Tibial nerve (tissue), 4 donors: ENCODE data around the gene PCID2. TPM values are rescaled to one million over a fixed set of nuclear protein-coding genes. Genes with fewer than 3 reads are reported as not detected.

Experiments used
- DNase-seq, 2 donors: peaks; one replicate each; pipeline ENCODE4 v3.0.0-alpha.2; 2019; ENCODE audit warnings: low spot score in 2 of 2
- H3K27ac ChIP-seq, 4 donors: fragments of 200-600 bp; sonication (generic) in 3 of 4; one replicate each; pipeline ENCODE4 v1.5.1; 2017 to 2019; ENCODE audit warnings: mild to moderate bottlenecking in 1 of 4
- H3K27me3 ChIP-seq, 2 donors: fragments of 200-600 bp; sonication (generic) in 1 of 2; one replicate each; pipeline versions ENCODE4 v1.5.1 to v1.6.0; 2017 to 2019
- H3K36me3 ChIP-seq, 3 donors: fragments of 200-600 bp; sonication (generic); one replicate each; pipeline ENCODE4 v1.5.1; 2018 to 2019
- H3K4me1 ChIP-seq, 4 donors: fragments of 200-600 bp; sonication (generic) in 3 of 4; one replicate each; pipeline ENCODE4 v1.5.1; 2017 to 2019
- H3K4me3 ChIP-seq, 4 donors: fragments of 200-600 bp; sonication (generic) in 3 of 4; one replicate each; pipeline ENCODE4 v1.5.1; 2017 to 2019; ENCODE audit warnings: mild to moderate bottlenecking in 1 of 4, moderate library complexity in 1 of 4
- H3K9me3 ChIP-seq, 4 donors: fragments of 200-600 bp; sonication (generic) in 3 of 4; one replicate each; pipeline ENCODE4 v1.5.1; 2017 to 2019
- EP300 ChIP-seq, 2 donors: sonication (generic); formaldehyde crosslinking; IDR thresholded peaks; one replicate each; pipeline ENCODE4 v1.6.1; 2017; ENCODE audit warnings: antibody characterized with exemption in 2 of 2, mild to moderate bottlenecking in 1 of 2
- POLR2A ChIP-seq, 2 donors: fragments of 450-650 bp; IDR thresholded peaks; one replicate each; pipeline ENCODE4 v1.6.1; 2017; ENCODE audit warnings: antibody characterized with exemption in 2 of 2, mild to moderate bottlenecking in 2 of 2, moderate library complexity in 2 of 2
- WGBS, 2 donors: methylation state at CpG; one replicate each; pipeline ENCODE4 v1.1.5; 2018; 5-methylcytosine and 5-hydroxymethylcytosine counted together
- total RNA-seq, 4 donors: library from RNA; depleted of rRNA; stranded (reverse); fragments of >200 nt; gene quantifications; one replicate each; pipeline ENCODE4 v1.1.0, GENCODE V29; 2016
- TF ChIP-seq, protein P1 (sequence below), 5 experiments: fragments of 200-600 bp in 3 of 5; fragments of 450-650 bp in 2 of 5; sonication (generic) in 3 of 5; IDR thresholded peaks; one replicate each; pipeline ENCODE4 v1.5.1; 2016 to 2019; ENCODE audit warnings: antibody characterized with exemption in 5 of 5, mild to moderate bottlenecking in 3 of 5, moderate library complexity in 2 of 5

PCID2 gene
- total RNA-seq, 4 donors from 2014 or later = 38.6 to 61.5 (median 49.5) TPM

DNA sequence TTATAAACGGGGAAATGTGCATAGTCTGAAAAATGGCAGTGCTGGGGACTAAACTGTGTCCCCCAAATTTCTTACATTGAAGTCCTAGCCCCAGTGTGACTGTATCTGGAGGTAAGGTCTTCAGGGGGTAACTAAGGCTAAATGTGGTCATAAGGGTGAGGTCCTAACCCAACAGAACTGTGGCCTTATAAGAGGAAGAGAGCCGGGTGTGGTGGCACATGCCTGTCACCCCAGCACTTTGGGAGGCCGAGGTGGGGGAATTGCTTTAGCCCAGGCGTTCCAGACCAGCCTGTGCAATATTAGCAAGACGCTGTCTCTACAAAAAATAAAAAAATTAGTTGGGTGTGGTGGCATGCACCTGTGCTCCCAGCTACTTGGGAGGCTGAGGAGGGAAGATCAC, 32.2 kb downstream of the PCID2 start:
- H3K27me3 ChIP-seq = no peaks in the 10 kb centered on the region
- WGBS, 2 donors = 67 to 77% methylated on average over 5 of the region's 5 CpGs
- TF ChIP-seq EP300 (IDR thresholded peaks at IDR 0.05) = no peak
- TF ChIP-seq, protein P1, sequence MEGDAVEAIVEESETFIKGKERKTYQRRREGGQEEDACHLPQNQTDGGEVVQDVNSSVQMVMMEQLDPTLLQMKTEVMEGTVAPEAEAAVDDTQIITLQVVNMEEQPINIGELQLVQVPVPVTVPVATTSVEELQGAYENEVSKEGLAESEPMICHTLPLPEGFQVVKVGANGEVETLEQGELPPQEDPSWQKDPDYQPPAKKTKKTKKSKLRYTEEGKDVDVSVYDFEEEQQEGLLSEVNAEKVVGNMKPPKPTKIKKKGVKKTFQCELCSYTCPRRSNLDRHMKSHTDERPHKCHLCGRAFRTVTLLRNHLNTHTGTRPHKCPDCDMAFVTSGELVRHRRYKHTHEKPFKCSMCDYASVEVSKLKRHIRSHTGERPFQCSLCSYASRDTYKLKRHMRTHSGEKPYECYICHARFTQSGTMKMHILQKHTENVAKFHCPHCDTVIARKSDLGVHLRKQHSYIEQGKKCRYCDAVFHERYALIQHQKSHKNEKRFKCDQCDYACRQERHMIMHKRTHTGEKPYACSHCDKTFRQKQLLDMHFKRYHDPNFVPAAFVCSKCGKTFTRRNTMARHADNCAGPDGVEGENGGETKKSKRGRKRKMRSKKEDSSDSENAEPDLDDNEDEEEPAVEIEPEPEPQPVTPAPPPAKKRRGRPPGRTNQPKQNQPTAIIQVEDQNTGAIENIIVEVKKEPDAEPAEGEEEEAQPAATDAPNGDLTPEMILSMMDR (IDR thresholded peaks at IDR 0.05) = no peak
- TF ChIP-seq POLR2A (IDR thresholded peaks at IDR 0.05) = no peak
- no peaks in the 10 kb centered on the region for H3K9me3 ChIP-seq
- no peak overlapping the region for H3K27ac ChIP-seq
- DNase-seq = no peak
- H3K4me1 ChIP-seq = no peaks in the 10 kb centered on the region
- no peak overlapping the region for H3K4me3 ChIP-seq
- H3K36me3 ChIP-seq = peaks cover 16 to 100% (median 27%) of the 10 kb centered on the region in 3 donors

DNA sequence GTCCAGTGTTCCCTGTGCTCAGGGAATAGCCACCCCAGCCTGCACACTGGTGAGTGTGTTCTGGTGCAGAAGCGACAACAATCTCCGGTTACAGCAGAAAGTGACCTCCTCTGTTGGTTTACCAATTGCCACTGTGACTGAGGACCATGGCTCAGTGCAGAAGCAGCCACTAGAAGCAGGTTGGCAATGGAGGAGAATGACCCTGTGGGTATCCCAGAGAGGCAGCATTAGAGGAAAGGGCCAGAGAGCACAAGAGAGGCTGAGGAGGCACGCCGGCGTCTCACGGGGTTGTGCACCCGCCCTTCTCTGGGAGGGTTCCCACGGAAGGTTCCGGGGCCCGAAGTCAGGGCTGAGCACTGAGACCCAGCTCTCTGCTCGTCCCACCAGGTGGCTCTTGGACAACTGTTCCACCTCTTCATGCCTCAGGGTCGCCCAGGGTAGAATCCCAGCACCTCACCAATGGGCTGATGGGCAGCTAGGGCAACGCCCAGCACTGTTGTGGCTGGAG, 36.0 kb downstream of the PCID2 start:
- TF ChIP-seq, protein P1 (IDR thresholded peaks at IDR 0.05) = no peak
- TF ChIP-seq EP300 (IDR thresholded peaks at IDR 0.05) = no peak
- TF ChIP-seq POLR2A (IDR thresholded peaks at IDR 0.05) = no peak

DNA sequence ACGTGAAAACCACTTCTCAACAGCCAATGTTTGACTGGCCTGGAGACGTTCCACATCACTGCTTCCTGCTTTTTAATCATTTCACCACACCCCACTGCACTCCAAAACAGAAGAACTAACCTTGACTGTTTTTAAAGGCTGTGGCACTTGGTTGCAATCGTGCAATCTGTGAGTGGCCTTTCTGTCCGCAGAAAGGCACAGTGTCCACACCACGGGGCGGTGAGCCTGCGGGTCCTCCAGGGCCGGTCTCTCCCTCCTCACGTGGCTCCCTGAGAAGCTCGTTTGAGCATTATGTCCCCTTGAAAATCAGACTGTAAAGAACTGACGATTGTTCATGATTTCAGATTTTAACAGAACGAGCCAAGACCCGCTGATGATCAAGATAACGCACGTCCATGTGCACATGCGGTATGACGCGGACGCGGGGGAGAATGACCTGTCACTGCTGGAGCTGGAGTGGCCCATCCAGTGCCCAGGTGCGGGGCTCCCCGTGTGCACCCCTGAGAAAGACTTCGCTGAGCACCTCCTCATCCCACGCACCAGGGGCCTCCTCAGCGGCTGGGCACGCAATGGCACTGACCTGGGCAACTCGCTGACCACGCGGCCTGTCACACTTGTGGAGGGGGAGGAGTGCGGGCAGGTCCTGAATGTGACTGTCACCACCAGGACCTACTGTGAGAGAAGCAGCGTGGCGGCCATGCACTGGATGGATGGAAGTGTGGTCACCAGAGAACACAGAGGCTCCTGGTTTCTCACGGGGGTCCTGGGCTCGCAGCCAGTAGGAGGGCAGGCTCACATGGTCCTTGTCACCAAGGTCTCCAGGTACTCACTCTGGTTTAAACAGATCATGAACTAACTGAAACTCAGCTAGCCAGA, 37.0 kb downstream of the PCID2 start:
- H3K9me3 ChIP-seq = peaks cover 0 to 5% (median 0%) of the 10 kb centered on the region in 4 donors
- H3K4me3 ChIP-seq = no peak overlapping the region
- H3K27ac ChIP-seq = no peak overlapping the region
- TF ChIP-seq, protein P1 (IDR thresholded peaks at IDR 0.05) = no peak
- TF ChIP-seq EP300 (IDR thresholded peaks at IDR 0.05) = no peak
- no peak for TF ChIP-seq POLR2A (IDR thresholded peaks at IDR 0.05)
- no peak for DNase-seq
- H3K27me3 ChIP-seq = no peaks in the 10 kb centered on the region
- 91 to 94% methylated on average over 32 to 34 of the region's 34 CpGs for WGBS, 2 donors
- peaks cover 4 to 87% (median 11%) of the 10 kb centered on the region in 3 donors for H3K36me3 ChIP-seq
- no peaks in the 10 kb centered on the region for H3K4me1 ChIP-seq

More for the DNA sequence above, 36.0 kb downstream of the PCID2 start:
- Histone ChIP-seq H3K36me3 (peaks cover 9 to 93% (median 11%) of the 10 kb centered on the region in 3 donors), H3K4me1 (no peaks in the 10 kb centered on the region), H3K9me3 (peaks cover 0 to 5% (median 0%) of the 10 kb centered on the region in 4 donors), H3K27ac (no peak overlapping the region), H3K4me3 (no peak overlapping the region), H3K27me3 (no peaks in the 10 kb centered on the region)
- WGBS, 2 donors = 92 to 93% methylated on average over 11 to 13 of the region's 13 CpGs
- DNase-seq = no peak

DNA sequence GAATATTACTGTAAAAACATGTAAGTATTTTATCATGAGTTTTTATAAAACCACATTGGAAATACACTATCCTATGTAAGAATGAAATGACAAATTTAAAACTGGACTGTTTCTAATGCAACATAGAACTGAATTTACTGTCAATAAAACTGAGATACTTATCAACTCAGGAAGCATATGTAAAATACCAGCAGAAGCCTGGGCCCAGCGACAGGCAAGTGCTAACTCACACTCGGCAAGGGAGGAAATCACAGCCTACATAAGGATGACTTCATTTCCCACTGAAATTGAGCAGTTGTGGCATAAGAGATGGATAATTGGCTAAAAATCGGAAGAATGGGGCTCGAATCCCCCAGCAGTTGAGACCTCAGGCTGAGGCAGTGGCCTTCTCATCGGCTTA, 38.0 kb downstream of the PCID2 start:
- Histone ChIP-seq H3K36me3 (peaks cover 0 to 77% (median 8%) of the 10 kb centered on the region in 3 donors), H3K27ac (no peak overlapping the region), H3K27me3 (no peaks in the 10 kb centered on the region), H3K4me3 (no peak overlapping the region), H3K4me1 (no peaks in the 10 kb centered on the region), H3K9me3 (peaks cover 0 to 5% (median 0%) of the 10 kb centered on the region in 4 donors)
- WGBS, 2 donors = 72 to 75% methylated on average over 5 of the region's 5 CpGs
- TF ChIP-seq EP300 (IDR thresholded peaks at IDR 0.05) (no peak), POLR2A (IDR thresholded peaks at IDR 0.05) (no peak)
- TF ChIP-seq, protein P1 (IDR thresholded peaks at IDR 0.05) = no peak
- DNase-seq = no peak
